HK-2 (cell line): ENCODE results near the gene C1QA.
A peak's percentile ranks its signal among the peaks of the same experiment; 100 is the strongest.
"Not testable (repeated sequence)": the region's sequence is repeated elsewhere in the genome, so short reads cannot be mapped to it uniquely, and the experiment has no call there.

Experiments
- DNase-seq: peaks from one replicate; pipeline ENCODE4 v3.0.0-alpha.2; 2018; ENCODE audit not compliant: unreplicated experiment

C1QA gene

GRCh38 chr1:22673486-22674409 is 37.3 kb downstream of the C1QA start:
- DNase-seq, result peak; percentile 47

DNA sequence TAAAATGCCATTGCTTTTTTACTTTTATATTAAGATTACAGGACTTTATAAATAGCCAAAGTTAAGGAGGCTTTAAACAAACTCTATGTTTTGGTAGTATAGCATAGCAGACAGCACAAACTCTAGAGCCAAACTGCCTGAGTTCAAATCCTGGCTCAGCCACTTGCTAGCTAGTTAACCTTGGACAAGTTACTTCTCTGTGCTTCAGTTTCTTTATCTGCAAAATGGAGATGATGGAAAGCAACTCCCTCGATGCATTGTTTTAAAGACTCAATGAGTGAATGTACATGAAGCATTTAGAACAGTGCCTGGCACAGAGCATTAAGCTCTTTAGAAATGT is 38.0 kb downstream of the C1QA start:
- no peak for DNase-seq

DNA sequence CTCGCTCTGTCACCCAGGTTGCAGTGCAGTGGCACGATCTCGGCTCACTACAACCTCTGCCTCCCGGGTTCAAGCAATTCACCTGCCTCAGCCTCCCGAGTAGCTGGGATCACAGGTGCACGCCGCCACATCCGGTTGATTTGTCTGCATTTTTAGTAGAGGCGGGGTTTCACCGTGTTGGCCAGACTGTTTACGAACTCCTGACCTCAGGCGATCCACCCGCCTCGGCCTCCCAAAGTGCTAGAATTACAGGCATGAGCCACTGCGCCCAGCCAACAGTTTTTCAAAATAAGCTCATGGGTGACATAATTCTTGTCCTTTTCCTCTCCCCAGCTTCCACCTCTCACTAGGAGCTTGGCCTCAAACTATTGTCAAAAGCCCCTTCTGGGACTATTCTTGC is 39.7 kb downstream of the C1QA start:
- DNase-seq, result not testable (repeated sequence)

- DNase-seq, result no peak
These were observed 40.6 kb downstream of the C1QA start for GRCh38 chr1:22676916-22677583.

DNA sequence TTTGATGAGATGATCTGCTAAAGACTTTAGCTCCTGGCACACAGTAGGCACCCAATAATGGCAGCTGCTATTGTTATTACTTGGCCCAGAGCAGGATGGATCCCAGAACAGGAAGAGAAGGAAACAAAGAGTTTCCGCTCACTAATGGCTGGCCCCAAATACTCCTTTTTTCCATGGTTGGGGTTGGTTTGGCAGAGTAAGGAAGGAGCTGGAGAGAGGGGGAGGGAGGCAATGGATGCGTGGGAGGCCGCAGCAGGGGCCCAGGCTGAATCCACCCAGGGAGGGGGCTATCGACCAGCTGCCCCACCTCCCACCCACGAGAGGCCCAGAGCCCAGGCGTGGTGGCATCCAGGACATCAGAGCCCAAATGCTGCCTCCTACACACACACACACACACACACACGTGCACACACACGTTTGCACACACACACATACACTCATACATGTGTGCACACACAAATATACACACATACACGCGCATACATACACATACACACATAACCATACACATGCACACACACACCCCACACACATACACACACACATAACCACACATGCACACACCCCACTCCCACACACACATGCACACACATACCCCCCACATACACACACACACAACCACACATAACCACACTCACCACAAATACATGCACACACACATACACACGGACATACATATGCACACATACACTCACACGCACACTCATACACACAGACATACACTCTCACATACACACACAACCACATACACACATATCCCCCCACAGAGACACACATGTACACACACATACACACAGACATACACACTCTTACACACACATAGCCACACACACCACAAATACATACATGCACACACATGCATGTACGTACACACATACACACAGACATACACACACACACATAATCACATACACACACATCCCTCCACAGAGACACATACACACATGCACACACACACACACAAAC is 41.8 kb downstream of the C1QA start:
- DNase-seq, result no peak

DNA sequence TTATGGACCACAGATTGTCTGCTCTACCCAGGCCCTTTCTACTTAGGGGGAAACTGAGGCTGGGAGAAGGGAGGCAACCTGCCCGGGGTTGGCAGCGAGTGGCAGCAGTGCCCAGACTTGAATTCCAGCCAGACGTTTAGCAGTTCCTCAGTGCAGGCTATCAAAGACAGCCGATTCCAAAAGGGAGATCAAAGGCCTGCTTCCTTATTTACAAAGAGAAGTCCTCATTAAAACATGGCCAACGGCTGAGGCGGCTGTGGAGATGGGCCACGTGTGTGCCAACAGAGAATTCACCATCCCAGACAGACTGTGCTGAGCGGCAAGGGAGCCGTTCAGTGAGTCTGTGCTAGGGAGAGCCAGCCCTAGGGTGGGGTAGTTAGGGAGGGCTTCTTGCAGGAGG is 44.3 kb downstream of the C1QA start:
- DNase-seq, result no peak

DNA sequence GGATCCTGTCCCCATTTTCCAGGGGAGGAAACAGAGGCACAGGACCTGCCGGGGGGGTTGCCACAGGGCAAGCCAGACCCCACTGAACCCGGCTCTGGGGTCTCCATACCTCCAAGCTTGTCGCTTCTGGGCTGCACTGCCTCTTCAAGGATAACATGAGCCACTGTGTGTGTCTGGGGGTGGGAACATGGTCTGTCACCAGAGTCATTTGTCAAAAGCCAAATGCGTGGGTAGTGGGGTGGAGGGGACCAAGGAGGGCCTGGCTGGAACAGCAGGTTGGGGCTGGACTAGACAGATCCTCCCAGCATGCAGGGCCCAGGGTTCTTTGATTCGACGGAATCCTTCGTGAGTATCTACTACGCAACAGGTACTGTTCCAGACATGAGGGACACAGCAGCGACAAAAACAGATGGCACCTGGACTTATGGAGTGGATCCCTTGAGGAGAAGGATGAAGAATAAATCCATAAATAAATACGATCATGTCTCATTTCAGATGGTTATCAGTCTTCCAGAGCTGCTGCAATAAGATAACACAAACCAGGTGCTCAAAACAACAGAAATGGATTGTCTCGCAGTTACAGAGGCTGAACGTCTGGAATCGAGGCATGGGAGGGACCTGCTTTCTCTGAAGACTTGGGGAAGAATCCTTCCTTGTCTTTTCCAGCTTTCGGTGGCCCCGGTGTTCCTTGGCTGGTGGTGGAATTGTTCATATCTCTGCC is 45.3 kb downstream of the C1QA start:
- no peak for DNase-seq

DNA sequence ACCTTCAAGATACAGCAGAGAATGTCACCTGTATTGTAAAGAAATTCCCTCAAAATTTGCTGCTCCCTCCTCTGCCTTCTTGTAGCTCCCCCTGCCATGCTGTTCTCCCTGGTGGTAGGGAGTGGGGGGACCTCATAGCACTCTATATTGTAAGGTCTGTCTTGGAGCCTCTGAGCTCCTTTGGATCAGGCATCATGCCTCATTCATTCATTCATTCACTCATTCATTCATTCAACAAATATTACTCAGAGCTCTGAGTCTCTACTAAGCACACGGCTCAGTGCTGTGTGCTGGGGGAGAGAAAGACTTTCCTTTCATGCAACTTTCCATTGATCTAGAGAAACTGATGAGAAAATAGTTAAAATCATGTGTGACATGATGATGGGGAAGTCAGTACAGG is 47.1 kb downstream of the C1QA start:
- no peak for DNase-seq

DNA sequence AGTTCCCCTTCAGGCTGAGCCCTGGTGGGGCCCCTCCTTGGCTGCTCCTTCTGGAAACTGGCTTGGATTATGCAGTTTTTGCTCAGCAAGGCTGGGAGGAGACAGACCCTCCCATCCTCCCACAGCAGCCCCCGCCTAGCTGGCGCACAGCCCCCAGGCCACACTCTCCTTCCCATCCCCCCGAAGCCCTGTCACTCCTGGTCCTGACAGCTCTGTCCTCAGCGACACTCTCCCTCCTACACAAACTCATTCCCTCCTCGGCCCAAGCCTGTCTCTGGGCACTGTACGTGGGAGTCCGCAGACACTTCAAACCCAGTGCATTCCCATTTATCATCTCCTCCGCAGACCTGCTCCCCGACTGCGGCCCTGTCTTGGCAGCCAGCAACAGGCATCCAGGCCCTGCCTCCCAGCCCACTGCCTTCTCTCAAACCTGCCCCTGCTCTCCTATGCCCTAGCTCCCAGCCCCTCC is 49.2 kb downstream of the C1QA start:
- DNase-seq, result no peak

GRCh38 chr1:22687191-22687590 is 50.8 kb downstream of the C1QA start:
- DNase-seq, result no peak

- no peak for DNase-seq
These were observed 52.0 kb downstream of the C1QA start for GRCh38 chr1:22688466-22688865.
